ENCODE results near the gene NELFA.

NELFA gene

DNA sequence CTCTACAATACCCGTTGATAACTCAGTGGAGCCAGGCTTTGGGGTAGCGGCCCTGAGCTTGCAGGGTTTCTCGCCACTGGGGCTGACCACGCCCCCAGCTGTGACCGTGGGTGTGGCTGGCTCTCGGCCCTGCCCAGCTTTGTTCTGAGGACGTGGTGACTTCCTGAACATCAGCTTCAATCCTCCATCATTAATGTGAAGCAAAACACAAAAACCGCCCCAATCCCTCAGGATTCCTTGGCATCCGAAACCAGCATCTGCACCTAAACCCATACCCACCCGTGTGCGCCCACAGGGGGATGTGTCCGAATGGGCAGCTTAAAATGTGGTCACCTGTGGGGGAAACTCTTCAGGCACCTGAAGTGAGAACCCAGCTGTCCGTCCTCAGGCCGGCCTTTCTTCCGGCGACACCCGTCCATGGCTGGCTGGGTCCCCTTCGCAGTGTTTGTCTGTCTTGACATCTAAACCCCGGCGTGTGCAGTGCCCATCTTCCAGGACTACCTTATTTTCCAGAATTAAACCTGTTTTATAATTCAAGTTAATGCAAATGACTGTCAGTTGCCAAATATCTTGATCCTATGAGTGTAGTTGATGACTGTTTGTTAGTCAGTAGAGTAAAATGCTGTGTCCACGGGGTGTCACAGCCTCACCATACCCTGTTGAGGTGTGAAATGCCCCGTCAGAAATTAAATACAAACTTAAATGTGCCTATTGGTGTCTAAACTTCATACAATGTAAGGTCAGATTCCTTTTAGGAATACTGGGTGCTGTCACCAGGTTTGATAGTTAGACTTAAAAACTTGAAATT lies 27.3 kb downstream of the NELFA start:
- DNase-seq = no peak

DNA sequence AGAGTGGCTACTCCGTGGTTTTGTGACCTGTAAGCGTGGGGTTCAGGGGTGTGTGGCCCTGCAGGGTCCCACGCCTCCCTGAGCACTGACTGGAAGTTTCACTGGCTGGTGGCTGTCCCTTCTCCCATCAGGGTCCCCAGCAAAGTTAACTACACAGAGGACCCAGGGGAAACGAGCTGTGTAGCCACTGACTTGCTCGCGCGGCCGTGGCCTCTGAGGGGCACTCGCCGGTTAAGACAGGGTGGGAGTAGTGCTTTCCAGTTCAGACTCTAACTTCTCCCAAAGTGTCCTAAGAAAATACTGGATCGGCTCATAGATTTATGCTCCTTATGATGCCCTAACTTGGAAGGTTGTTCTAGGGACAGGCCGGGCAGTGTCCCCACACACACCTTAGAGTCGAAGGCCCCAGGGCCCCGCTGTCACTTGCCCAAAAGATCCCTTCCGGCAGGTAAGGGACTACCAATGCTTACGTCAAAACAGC lies 28.2 kb downstream of the NELFA start:
- no peak for DNase-seq

DNA sequence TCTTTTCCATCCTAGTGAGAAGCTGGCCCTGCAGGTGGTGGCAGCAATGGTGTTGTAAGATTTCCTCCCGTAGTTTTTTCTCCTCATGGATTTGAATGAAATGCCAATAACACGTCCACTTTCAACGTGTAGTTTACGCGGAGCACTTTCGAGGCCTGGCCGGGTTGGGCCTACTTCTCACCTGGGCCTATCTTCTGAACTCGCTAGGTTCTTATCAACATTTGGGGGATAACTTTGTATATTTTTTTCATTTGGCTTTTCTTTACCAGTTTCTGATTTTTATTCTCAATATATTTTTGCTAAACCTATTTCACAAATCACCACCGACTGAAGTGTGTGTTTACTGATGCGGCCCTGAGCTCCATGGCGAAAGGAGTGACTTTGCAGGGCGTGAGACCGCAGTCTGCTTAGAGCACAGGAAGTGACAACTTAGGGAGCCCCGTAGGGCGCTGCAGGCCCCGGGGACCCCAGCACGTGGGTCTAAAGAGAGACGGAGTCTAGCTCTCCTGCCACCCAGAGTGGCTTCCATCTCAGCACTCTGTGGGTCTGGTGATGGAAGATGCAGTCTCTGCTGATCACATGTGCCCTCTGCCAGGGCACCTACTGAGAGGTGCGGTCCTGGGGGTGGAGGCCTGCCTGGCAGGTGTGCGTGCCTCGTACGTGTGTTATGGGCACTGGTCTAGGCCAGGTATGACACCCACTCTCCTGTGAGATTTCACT lies 29.1 kb downstream of the NELFA start:
- DNase-seq = no peak

DNA sequence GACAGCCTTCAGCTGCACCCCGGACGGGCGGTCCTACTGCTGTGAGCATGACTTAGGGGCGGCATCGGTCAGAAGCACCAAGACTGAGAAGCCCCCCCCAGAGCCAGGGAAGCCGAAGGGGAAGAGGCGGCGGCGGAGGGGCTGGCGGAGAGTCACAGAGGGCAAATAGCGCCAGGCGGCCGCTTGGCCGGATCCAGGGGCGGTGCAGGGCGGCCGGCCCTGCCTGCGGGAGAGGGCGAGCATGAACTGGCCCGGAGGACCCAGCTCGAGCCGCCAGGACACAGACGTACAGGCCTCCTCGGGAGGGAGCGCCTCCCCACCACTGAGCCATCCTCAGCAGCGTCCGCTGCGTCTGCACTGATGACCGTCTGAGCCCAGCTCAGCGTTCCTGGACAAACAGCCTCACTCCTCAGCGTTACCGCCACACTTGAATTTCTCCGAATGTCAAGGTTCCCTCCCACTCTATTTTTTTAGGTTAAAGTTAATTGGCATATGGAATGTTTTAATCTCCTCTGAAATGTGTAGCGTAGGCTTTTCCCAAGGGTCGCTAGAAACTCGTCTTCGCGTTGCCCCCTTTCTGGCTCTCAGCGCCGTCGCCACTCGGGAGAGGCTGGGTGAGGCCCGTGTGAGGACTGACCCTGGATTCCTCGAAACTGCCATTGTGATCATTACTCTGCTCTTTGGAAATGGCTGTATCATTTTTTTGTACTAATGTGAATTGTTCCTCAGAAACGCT lies 29.9 kb downstream of the NELFA start:
- no peak for DNase-seq

DNA sequence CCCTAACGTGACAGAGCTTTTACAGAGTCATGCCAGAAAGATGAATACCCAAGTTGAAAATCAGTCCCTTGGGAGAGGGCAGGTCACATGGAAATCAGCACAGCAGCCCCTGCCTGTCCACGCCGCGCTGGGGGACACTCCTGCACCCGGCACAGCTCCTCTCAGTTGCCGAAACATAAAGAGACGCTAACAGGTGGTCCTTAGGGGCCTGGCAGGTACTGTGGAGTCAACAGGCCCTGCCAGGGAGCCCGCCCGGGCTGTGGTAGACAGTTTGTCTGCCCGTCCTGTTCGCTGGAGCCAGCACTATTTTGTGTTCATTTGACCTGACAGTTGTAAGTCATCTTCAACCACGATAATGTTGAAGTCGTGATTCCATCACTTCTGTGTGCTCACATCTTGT lies 30.5 kb downstream of the NELFA start:
- no peak for DNase-seq

DNA sequence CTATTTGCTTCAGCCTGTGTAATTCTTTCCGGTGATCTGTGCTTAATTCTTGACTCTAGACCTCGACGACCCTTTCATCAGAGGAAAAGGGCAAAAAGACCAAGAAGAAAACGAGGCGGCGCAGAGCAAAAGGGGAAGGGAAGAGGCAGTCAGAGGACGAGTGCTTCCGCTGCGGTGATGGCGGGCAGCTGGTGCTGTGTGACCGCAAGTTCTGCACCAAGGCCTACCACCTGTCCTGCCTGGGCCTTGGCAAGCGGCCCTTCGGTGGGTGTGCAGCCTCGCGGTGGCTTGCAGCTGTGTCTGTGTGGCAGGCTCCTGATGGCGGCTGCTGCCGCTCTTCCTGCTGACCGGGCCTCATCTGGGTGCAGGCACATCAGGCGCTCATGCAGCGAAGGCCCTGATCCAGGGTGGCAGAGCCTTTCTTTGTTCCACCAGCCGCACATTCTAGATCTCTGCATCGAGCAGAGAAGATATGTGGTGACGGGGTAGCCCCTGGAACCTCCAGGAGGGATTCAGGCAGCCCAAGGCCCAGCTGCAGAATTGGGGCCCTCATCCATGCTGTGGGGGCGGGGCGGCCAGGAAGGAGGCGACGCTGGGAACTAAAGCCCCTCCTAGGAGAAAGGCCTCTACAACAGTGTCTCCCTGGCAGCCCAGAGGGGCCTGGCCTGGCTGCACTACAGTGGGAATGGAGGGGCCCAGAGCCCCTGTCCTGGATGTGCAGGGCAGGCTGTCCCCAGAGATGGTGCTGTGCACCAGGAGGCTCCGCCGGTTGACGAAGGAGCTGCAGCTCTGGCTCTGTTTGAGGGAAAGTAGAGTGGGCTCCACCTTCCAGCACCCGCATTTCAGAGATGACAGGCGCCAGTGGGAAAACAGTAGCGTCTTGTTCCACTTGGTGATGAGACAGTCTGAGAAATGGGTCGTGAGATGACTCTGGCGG lies 32.1 kb downstream of the NELFA start:
- no peak for DNase-seq

DNA sequence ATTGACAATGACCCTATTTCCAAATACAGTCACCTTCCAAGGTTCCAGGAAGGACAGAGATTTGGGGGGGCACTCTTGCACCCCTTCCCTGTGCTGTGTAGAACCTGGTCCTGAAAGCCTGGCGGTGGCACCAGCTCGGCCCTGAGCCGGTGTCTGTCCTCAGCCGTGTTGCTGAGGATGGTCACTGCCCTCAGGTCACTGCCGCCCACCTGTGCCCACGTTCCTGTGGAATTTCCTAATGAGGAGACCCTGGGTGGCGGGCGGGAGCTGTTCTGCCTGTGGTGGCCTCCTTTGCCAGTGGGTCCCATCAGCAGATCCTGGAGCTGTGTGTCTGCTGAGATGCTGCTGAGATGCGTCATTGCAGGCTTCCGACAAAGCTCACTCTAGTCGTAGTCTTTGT lies 32.9 kb downstream of the NELFA start:
- no peak for DNase-seq

DNA sequence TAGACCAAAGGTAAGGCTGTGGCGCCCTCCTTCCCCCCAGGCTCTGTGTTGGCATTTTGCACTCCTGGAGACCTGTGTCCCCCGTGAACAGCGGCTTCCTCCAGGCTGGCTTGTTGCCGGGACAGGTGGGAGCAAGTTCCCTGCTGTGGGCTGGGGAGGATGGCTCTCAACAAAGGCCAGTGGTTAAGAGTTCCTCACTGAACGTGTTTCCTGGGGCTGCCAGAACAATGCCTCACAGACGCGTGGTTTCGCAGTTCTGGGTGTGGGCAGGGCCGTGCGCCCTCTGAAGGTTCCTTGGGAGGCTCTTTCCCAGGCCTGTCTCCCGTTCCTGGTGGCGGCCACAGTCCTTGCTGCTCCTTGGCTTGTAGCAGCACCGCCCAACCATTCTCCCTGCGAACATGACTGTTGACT lies 33.4 kb downstream of the NELFA start:
- DNase-seq = no peak

DNA sequence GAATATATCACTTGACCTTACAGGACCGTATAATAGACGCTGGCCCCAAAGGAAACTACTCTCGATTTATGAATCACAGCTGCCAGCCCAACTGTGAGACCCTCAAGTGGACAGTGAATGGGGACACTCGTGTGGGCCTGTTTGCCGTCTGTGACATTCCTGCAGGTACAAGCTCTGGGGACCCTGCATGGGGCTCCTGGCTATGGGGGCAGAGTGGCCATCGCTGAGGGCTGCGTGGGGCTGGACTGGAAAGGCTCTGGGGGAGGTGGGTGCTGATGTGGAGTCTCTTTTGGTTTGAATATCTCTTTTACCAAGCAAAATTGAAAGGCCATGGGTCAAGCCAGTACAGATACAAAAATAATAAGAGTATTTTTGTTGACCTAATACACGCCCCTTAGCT lies 33.9 kb downstream of the NELFA start:
- DNase-seq = no peak

DNA sequence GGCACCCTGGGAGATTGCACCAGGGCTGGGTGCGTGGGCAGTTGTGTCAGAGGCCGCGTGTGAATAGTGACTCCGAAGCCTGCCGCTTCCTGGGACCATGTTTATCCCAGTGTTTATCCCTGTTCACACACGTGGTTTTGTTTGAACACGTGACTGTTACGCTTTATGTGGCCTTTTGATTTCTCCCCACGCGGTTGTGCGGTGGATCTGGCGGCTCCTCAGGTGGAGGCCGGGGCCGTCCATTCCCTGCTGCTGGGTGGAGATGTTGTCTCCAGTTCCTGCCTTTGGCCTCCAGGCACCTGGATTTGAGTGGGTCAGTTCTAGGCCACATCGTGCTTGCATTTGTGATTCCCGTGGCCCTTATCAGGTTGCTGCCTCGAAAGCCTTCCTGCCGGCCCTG lies 35.1 kb downstream of the NELFA start:
- no peak for DNase-seq

DNA sequence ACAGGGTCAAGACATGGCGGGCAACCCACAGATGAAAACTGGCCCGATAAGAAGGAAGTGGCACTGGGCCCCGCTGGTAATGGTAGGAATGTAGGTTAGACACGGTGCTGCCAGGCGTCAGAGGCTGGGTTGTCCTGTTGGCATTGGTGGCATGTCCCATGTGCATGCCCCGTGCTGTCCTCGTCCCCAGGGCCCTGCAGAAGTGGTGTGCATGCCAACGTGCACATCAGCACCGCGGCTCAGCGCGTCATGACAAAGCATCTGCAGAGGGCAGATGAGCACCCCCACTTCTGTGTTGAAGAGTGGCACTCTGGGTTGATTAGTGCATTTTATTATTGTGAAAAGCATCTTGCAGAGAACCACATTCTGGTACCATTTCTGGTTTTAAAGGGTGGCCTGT lies 35.6 kb downstream of the NELFA start:
- no peak for DNase-seq

DNA sequence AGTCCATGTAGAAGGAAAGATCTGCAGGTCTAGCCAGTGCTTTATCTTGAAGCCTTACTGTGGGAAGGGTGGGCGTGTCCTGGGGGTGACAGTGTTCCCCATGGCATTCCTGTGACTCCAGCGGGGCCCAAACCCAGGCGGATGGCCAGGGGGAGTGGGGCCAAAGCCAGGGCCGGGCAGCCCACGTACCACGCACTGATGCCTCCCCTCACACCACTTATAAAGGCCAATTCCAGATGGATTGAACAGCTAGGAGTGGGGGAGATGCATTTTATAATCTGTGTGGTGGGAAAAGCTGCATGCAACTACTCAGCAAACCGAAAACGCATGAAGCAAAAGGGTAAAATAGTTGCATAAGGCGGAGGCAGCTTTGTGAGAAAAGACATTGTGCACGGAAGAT lies 36.4 kb downstream of the NELFA start:
- no peak for DNase-seq

DNA sequence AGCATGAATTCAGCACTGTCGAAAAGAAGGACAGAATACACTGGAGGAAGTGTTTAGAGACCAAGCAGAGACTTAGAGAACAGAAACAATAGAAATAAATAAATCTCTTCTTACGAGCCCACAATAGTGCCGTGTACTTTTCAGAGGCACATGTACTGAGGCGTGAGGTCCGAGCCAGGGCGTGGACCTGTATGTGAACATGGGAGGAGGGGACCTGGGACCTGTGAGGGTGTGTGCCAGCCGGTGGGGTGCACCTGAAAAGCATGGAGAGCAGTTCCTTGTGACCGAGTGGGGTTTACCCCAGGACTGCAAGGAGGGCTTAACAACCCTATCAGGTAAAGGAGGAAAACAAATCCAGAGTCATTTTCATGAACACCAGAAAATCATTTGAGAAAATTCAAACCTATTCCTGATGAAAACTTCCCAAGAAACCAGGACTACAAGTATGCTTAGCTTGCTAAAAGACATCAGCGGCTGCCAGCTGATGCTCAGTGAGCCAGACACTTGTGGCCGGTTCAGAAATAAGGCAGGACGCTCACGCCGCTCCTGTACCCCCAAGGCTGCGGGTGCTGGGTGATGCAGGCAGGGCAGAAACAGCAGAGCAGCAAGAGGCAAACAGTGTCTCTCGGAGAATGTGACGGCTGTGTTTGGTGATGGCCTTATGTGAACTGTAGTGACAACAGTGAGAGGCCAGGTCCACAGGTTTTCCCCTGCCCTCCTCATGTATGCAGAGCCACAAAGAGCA lies 37.1 kb downstream of the NELFA start:
- DNase-seq = no peak

DNA sequence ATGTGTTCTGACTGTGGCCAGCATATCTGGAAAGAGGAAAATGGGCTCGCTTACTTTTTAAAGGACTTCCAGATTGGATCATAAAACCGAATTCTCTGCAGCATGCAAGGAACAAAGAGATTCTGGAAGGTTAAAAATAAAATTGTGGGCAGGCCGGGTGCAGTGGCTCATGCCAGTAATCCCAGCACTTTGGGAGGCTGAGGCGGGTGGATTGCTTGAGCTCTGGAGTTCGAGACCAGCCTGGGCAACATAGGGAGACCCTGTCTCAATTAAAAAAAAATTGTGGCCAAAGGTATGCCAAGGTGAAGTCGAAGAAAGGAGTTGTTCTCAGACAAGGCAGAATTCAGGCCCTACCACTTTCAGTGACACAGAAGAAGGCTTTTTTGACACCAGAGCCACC lies 37.8 kb downstream of the NELFA start:
- no peak for DNase-seq

DNA sequence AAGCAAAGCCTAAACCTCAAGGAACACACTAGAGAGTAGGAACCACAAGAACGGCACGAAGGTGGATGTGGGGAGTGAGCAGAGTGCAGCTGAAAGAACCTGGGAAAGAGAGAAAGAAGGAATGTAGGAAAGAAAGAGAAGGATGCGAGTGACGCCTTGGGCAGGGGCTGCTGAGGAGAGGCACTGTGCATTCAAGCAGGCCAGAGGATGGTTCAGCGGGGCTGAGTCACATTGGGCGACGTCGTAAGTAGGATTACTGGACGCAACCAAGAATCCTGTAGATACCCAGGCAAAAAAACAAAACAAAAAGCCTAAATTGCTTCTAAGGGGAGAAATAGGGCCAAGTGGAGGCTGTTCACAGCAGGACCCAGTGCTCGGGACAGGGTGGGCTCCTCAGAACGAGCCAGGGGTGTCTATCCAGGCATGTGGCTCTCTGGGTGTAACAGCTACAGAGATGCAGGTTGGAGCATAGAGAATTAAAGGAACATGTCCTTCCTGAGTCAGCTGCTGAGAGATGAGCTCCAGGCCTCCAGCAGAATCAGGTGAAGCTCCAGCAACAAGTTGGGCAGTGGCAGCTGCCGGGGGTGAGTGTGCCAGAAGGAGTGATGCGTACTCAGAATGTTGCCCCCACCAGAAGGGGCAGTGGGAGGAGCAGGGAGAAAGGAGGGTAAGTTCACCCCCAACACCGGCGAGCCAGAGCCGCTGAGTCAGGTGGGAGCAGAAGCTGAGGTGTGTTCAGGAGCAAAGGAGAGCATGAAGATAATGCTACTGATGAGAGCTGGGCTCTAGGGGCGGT lies 38.6 kb downstream of the NELFA start:
- no peak for DNase-seq

DNA sequence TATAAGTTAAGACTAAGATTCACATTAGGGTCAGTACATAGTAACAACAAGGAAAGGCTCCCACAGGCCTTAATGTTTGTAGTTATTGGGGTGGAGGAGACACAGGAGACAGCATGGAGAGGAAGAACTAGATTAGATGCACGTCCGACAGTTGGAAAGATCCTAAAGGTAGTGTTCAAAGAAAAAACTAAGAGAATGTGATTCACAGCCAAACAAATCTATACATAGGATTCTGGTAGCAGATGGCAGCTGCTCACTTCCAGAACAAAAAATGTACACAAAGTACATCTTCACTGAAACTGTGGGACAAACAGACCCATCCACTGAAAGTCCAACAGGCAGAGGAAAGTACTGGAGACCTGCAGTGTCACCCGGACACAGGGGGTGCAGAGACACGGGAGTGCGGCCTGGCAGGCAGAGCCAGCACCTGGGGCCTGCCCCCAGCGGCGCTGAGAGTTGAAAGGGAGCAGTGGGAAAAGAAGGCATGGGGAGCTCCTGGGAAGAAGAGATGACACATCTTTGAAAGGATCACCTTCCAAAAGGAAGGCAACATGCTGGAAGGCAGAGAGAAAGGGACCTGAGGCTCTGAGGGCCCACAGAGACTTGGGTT lies 40.0 kb downstream of the NELFA start:
- no peak for DNase-seq

DNA sequence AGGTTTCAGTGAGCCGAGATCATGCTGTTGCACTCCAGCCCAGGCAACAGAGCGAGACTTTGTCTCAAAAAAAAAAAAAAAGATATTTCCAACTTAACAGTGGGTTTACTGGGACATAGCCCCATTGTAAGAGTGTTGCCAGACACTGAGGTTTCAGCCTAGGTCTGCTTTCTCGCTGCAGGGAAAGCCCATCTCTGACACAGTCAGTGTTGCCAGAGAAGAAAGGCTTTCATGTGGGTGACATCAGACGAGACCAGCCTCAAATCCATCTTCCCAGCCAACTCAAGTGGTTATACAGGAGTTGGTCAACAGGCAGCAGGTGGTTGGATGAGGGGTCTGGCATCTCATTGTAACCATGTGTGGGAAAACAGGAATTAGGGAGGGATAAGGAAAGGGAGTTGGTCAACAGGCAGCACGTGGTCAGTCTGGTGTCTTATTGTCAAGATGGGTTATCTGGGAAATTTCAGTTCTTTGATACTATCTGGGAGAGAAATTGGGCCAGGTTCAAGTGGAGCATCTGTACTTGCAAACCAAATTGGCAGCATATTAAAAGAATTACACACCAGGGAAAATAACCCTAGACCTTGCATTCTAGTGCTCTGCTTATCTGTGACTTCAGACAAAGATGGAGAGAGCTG lies 41.1 kb downstream of the NELFA start:
- DNase-seq = no peak

DNA sequence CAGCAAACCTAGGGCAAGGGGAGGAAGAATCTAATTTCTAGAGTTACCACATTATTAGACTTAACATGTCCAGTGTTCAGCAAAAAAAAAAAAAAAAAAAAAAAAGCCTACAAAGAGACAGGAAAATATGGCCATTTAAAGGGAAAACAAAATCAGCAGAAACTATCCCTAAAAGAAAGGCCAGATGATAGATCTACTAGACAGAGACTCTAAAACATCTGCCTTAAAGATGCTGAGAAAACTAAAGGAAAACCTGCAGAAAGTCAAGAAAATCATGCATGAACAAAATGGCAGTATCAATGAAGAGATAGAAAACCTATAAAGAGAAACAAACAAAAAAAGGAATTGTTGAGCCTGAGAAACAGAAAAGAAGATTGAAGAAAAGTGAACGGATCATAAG lies 43.8 kb downstream of the NELFA start:
- no peak for DNase-seq

DNA sequence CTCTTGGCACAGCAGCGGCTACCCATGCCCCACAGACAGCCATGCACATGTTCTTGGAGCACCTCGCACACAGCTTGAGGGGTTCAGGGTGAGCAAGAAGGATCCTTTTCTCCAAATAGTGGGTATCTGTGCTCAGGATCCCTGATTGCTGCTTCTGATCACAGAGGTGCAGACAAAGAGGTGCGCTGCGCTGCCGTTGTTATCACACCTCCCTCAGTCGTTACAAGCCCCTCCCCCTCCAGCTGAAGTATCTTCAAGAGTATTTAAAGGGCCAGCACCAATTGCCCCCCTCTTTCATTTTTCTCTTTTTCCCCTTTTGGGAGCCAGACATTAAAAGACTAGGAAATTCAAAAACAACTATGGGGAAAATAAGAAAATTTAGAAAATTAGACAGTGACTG lies 44.3 kb downstream of the NELFA start:
- no peak for DNase-seq

DNA sequence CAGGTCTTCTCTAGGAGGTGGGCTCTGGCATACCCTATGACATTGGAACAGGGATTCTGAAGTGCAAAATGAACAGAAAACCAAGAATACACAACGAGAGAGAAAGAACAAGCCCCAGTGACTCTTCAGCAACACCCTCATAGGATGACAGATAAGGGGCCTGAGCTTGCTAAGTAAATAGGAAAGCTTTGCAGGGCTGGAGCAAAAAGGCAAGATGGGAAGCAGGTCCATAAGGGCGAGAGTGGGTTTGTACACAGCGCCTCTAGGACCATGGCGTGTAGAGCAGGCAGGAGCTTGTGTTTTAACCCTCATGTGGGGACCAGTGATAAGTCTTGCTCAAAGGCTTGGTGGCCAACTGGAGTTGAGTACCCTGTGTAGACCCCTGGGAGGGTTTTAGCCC lies 45.8 kb downstream of the NELFA start:
- DNase-seq = no peak
